Mesendoderm (in vitro differentiated cells): ENCODE results near the gene RABGAP1L.
"Not testable (repeated sequence)": the region's sequence is repeated elsewhere in the genome, so short reads cannot be mapped to it uniquely, and the experiment has no call there.

Source experiments
- DNase-seq: peaks from one replicate; pipeline ENCODE4 v3.0.0; 2013
- H2AK5ac ChIP-seq: 2 replicates; pipeline ENCODE4 v1.6.1; 2013; ENCODE audit warnings: low read length, inconsistent platforms
- H2BK120ac ChIP-seq: 2 replicates; pipeline ENCODE4 v1.6.1; 2013; ENCODE audit warnings: low read depth, mild to moderate bottlenecking, low read length, moderate library complexity, mixed read lengths
- H2BK15ac ChIP-seq: replicated peaks from 2 replicates; pipeline ENCODE4 v1.6.1; 2013; ENCODE audit warnings: low read depth, mild to moderate bottlenecking, moderate library complexity
- H2BK5ac ChIP-seq: 2 replicates; pipeline ENCODE4 v1.6.1; 2013; ENCODE audit warnings: low read length, inconsistent platforms
- H3K18ac ChIP-seq: 2 replicates; pipeline ENCODE4 v1.6.1; 2013; ENCODE audit warnings: mild to moderate bottlenecking, low read length, mixed read lengths
- H3K23ac ChIP-seq: one replicate; pipeline ENCODE4 v1.6.1; 2013; ENCODE audit warnings: low read length
- H3K27ac ChIP-seq: 2 replicates; pipeline ENCODE4 v1.5.1; 2013; ENCODE audit warnings: low read depth, mild to moderate bottlenecking, inconsistent platforms, low read length, moderate library complexity
- H3K27me3 ChIP-seq: 2 replicates; pipeline ENCODE4 v1.6.1; 2013; ENCODE audit warnings: low read length, control low read depth, mild to moderate bottlenecking, inconsistent platforms; ENCODE audit not compliant: insufficient read depth, poor library complexity
- H3K36me3 ChIP-seq: 2 replicates; pipeline ENCODE4 v1.6.1; 2013; ENCODE audit warnings: low read length, inconsistent platforms; ENCODE audit not compliant: control insufficient read depth, insufficient read depth
- H3K4ac ChIP-seq: one replicate; pipeline ENCODE4 v1.6.1; 2013; ENCODE audit warnings: low read depth, mild to moderate bottlenecking, low read length, moderate library complexity
- H3K4me1 ChIP-seq: 2 replicates; pipeline ENCODE4 v1.6.1; 2013; ENCODE audit warnings: low read depth, low read length, inconsistent platforms; ENCODE audit not compliant: control insufficient read depth
- H3K4me2 ChIP-seq: 2 replicates; pipeline ENCODE4 v1.6.1; 2013; ENCODE audit warnings: low read length
- H3K4me3 ChIP-seq: 2 replicates; pipeline ENCODE4 v1.5.1; 2013; ENCODE audit warnings: mild to moderate bottlenecking, low read length
- H3K56ac ChIP-seq: one replicate; pipeline ENCODE4 v1.6.1; 2013; ENCODE audit warnings: low read length
- H3K79me1 ChIP-seq: 2 replicates; pipeline ENCODE4 v1.6.1; 2013; ENCODE audit warnings: low read length, inconsistent platforms
- H3K79me2 ChIP-seq: 2 replicates; pipeline ENCODE4 v1.6.1; 2013; ENCODE audit warnings: mild to moderate bottlenecking, low read length; ENCODE audit not compliant: control insufficient read depth, insufficient read depth
- H3K9ac ChIP-seq: 2 replicates; pipeline ENCODE4 v1.6.1; 2013; ENCODE audit warnings: low read length, inconsistent platforms
- H4K5ac ChIP-seq: one replicate; pipeline ENCODE4 v1.6.1; 2013; ENCODE audit warnings: low read length
- H4K8ac ChIP-seq: one replicate; pipeline ENCODE4 v1.6.1; 2013; ENCODE audit warnings: low read depth, mild to moderate bottlenecking, control low read depth, low read length, moderate library complexity
- WGBS: extraction: QIAGEN DNeasy Blood & Tissue Kit; methylation state at CpG from one replicate; pipeline ENCODE4 v1.1.7; 2013; ENCODE audit warnings: low lambda C conversion rate, missing lambda C conversion rate; ENCODE audit not compliant: insufficient coverage; ENCODE audit errors: extremely low coverage; 5-methylcytosine and 5-hydroxymethylcytosine counted together

The RABGAP1L gene

GRCh38 chr1:175019524-175019923 is 860.2 kb downstream of the RABGAP1L start:
- Histone ChIP-seq H3K18ac (no peak overlapping the region), H3K79me2 (peaks cover 13% of the 10 kb centered on the region), H3K79me1 (peaks cover 6% of the 10 kb centered on the region), H4K5ac (no peak overlapping the region), H2BK15ac (no peak overlapping the region), H3K4me3 (no peak overlapping the region), H3K4ac (no peak overlapping the region), H2BK5ac (no peak overlapping the region), H3K9ac (no peak overlapping the region), H4K8ac (no peak overlapping the region), H3K27ac (no peak overlapping the region), H3K4me1 (no peaks in the 10 kb centered on the region), H3K27me3 (no peaks in the 10 kb centered on the region), H3K56ac (no peak overlapping the region), H2BK120ac (no peak overlapping the region), H3K23ac (no peak overlapping the region), H3K36me3 (peaks cover 5% of the 10 kb centered on the region), H2AK5ac (no peak overlapping the region), H3K4me2 (no peak overlapping the region)
- DNase-seq = no peak
- WGBS = no CpG with 5 or more reads among the region's 3 CpGs

- Histone ChIP-seq H2BK120ac (peak within 1 kb of the TSS; percentile 23), H3K4me3 (peak within 1 kb of the TSS; percentile 96), H3K4me2 (peak within 1 kb of the TSS; percentile 67), H3K4me1 (no peaks in the 10 kb centered on the region), H3K23ac (no peak within 1 kb of the TSS), H3K36me3 (no peaks in the 10 kb centered on the region), H3K4ac (peak within 1 kb of the TSS; percentile 75), H2AK5ac (no peak within 1 kb of the TSS), H3K27ac (no peak within 1 kb of the TSS), H3K56ac (peak within 1 kb of the TSS; percentile 94), H3K27me3 (no peaks in the 10 kb centered on the region), H2BK15ac (no peak within 1 kb of the TSS), H3K9ac (peak within 1 kb of the TSS; percentile 92), H4K5ac (peak within 1 kb of the TSS; percentile 89), H3K79me2 (peaks cover 13% of the 10 kb centered on the region), H3K18ac (peak within 1 kb of the TSS; percentile 85), H4K8ac (peak within 1 kb of the TSS; percentile 99), H3K79me1 (peaks cover 6% of the 10 kb centered on the region), H2BK5ac (no peak within 1 kb of the TSS)
- no CpG with 5 or more reads among the region's 42 CpGs for WGBS
- peak; percentile 99 for DNase-seq
Observed at GRCh38 chr1:175023043-175023921, 864.0 kb downstream of the RABGAP1L start, which contains the start of gene MRPS14. Gene MRPS14, minus strand, starts transcription at chr1:175023425. Its CDS starts 17 bp downstream, at chr1:175023408.

GRCh38 chr1:175023922-175024242 is 864.6 kb downstream of the RABGAP1L start:
- Histone ChIP-seq H3K4me2 (peak overlapping the region; percentile 49), H3K79me2 (peaks cover 13% of the 10 kb centered on the region), H3K56ac (peak overlapping the region; percentile 82), H2BK120ac (peak overlapping the region; percentile 23), H4K8ac (peak overlapping the region; percentile 99), H3K4ac (peak overlapping the region; percentile 75), H4K5ac (peak overlapping the region; percentile 89), H3K9ac (peak overlapping the region; percentile 70)
- not testable (repeated sequence) for H3K4me1 ChIP-seq, H2BK5ac ChIP-seq, H3K23ac ChIP-seq, H3K4me3 ChIP-seq, H3K27ac ChIP-seq, DNase-seq, H3K18ac ChIP-seq, H2BK15ac ChIP-seq, H3K36me3 ChIP-seq, H3K79me1 ChIP-seq, H2AK5ac ChIP-seq, H3K27me3 ChIP-seq
- no CpG with 5 or more reads among the region's 2 CpGs for WGBS

GRCh38 chr1:175024773-175025172 is 865.5 kb downstream of the RABGAP1L start:
- Histone ChIP-seq H3K27me3 (no peaks in the 10 kb centered on the region), H3K4me2 (no peak overlapping the region), H2BK120ac (no peak overlapping the region), H3K36me3 (no peaks in the 10 kb centered on the region), H2BK5ac (no peak overlapping the region), H3K27ac (no peak overlapping the region), H2AK5ac (no peak overlapping the region), H2BK15ac (no peak overlapping the region), H3K79me1 (peaks cover 6% of the 10 kb centered on the region), H3K4me1 (no peaks in the 10 kb centered on the region), H3K4me3 (no peak overlapping the region), H4K5ac (no peak overlapping the region), H3K4ac (no peak overlapping the region), H3K9ac (no peak overlapping the region), H3K18ac (no peak overlapping the region), H3K56ac (no peak overlapping the region), H4K8ac (no peak overlapping the region), H3K79me2 (peaks cover 13% of the 10 kb centered on the region), H3K23ac (no peak overlapping the region)
- no peak for DNase-seq
- no CpG with 5 or more reads among the region's 2 CpGs for WGBS

GRCh38 chr1:175033953-175034352 is 874.6 kb downstream of the RABGAP1L start:
- H2BK120ac ChIP-seq = no peak overlapping the region
- no peak for DNase-seq
- H4K8ac ChIP-seq = no peak overlapping the region
- no peak overlapping the region for H2BK15ac ChIP-seq
- H3K4ac ChIP-seq = no peak overlapping the region
- no peak overlapping the region for H3K18ac ChIP-seq
- no peak overlapping the region for H3K23ac ChIP-seq
- no peaks in the 10 kb centered on the region for H3K27me3 ChIP-seq
- no CpG with 5 or more reads among the region's 4 CpGs for WGBS
- no peak overlapping the region for H3K56ac ChIP-seq
- peaks cover 2% of the 10 kb centered on the region for H3K4me1 ChIP-seq
- no peak overlapping the region for H4K5ac ChIP-seq
- H2AK5ac ChIP-seq = no peak overlapping the region
- no peak overlapping the region for H3K4me2 ChIP-seq
- H3K4me3 ChIP-seq = no peak overlapping the region
- H3K79me2 ChIP-seq = no peaks in the 10 kb centered on the region
- H3K9ac ChIP-seq = no peak overlapping the region
- H2BK5ac ChIP-seq = no peak overlapping the region
- H3K27ac ChIP-seq = no peak overlapping the region
- H3K36me3 ChIP-seq = no peaks in the 10 kb centered on the region
- no peaks in the 10 kb centered on the region for H3K79me1 ChIP-seq
